T-helper 1 cell treated with Interleukin-12 subunit alpha and Interleukin-12 subunit beta and Interleukin-4 antibody, amounts not matched to agents 30 ng/mL and 1 ng/mL, for 36 hours (primary cell): ENCODE measurements around the gene FAM199X. TPM values are rescaled to one million over a fixed set of nuclear protein-coding genes. Genes with fewer than 3 reads are reported as not detected.

Experiments
- intact Hi-C: fragments of 100-400 bp; cut with micrococcal nuclease; formaldehyde crosslinking; loops from one replicate; pipeline ENCODE4 v1.15.1; 2024
- total RNA-seq: library from RNA; stranded (reverse); gene quantifications from 2 replicates; pipeline ENCODE4 v1.2.3, GENCODE V29; 2022

Gene FAM199X
- 13.4 and 14.0 TPM in 2 replicates for total RNA-seq

DNA sequence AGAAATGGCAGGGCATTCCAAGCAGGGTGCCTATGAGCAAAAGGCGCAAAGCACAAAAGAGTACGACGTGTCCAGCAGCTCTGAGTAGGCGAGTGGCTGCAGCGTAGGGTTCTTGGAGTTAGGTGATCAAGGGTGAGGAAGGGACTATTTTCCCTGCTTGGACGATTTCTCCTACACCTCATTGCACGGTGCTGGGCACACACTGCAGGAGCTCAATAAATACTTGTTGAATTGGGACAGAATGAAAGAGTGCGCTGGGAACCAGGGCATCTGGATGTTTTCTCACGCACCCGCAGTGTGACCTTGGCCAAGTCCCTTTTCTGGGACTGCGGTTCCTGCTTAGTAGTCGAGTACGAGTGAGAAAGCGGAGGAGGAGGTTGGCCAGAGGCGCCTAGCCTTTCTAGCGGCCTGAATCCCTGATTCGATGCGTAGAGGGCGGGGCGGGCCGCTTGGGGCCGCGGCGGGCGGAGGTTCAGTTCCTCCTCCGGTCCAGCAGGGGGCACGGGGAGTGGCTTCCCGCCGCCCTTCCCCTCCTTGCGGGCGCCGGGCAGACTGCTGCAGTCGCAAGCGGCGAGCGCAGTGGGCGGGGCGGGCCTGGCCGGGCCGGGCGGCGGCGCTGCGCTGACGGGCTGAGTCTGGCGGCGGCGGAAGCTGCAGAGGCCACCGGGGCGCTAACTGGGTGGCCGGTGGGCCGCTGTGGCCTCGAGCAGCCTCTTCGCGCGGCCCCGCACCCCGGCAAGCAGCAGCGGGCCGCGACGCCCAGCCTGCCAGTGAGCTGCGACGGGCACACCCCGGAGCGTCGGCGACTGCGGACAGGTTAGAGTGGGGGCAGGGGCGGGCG is at the start of gene FAM199X:
Gene FAM199X, plus strand, starts transcription at position 560 of the 841 bp plus-strand sequence. CDS start 333 bp downstream, outside the sequence.
- intact Hi-C loops, result loop anchor here (1.0 to 2.0 kb wide), 4 partner anchors 9 to 479 kb away; partner anchors contain the start of genes MORF4L2, SLC25A53 and ZCCHC18

DNA sequence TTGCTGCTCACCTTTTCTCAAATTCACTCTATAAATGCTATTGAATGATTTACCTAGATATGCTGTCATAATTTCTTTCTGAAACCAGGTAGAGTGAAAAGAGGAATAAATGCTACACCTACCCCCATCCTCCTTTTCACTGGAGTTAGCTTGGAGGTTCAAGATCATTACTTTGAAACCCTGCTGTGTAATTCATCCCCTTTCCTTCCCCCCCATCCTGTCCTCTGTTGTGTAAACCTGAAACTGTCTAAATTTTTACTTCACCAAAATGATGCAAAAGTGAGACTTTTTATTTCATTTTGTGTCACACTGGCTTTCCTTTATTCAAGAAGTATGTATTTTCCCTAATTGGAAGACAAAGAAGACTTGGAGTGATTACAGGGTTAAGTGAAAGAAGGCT is 48.5 kb upstream of the FAM199X start:
- intact Hi-C loops, result no loop called here

DNA sequence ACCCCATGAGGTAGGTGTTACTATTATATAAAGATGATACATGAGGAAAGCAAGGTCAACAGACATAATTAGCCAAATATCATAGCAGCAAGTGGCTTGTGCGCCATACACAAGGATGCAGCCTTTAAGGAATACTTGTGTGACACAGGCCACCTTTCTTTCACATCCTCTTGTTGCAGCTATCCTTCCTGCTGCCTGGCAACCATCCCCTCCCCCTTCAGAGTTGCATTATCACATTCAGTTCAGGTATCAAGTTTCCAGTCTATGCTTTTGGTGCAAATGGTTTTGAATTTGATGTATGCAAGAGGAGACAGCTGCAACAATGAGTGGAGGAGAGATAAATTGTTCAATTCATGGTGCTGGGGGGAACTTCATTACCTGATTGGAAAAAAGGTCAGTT is 47.5 kb upstream of the FAM199X start:
- intact Hi-C loops, result no loop called here

DNA sequence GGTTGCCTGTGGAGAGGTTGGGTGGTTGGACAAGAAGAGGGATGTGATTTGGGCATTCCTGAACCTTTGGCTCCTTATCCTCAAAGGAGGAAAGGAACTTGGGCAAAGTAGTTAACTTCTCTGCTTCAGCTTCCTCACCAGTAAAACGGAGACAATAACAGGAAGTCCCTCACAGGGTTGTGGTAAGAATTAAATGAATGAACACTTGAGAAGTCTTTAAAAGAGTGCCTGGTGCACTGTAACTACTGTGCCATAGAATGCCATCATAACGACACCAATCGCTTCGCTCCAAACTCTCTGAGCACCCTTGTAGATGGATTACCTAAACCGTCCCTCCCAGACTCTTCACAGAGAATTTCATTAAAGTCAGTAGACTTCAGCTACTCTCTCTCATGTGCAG is 43.4 kb upstream of the FAM199X start:
- intact Hi-C loops, result loop anchor here (2.0 kb wide), 1 partner anchor 14 kb away; no protein-coding TSS in a partner anchor

DNA sequence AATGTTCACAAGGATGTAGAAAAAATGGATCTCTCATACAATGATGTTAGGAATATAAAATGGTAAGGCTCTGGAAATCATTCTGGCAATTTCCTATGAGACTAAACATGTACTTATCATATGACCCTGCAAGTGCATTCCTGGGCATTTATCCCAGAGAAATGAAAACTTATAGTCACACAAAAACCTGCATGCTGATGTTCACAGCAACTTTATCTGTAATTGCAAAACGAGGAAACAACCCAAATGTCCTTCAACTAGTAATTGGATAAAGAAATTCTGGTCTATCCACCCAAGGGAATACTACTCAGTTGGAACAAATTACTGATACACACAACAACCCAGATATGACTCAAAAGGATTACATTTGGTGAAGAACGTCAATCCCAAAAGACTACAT is 39.4 kb upstream of the FAM199X start:
- intact Hi-C loops, result no loop called here

DNA sequence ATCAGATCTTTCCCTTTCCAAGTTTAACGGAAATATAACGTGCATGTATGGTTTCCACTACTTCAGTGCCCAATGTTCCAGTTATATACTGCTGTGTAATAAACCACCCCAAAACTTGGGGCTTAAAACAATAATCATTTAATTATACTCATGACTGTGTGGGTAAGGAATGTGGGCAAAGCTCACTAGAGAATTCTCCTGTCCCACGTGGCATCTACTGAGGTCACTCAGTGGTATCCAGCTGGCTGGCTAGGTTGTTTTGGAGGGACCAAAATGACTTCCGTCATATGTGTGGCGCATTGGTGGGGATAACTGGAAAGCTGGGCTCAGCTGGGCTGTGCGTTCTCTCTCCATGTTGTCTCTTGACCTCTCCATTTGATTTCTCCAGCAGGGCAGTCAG is 35.4 kb upstream of the FAM199X start:
- intact Hi-C loops, result no loop called here

DNA sequence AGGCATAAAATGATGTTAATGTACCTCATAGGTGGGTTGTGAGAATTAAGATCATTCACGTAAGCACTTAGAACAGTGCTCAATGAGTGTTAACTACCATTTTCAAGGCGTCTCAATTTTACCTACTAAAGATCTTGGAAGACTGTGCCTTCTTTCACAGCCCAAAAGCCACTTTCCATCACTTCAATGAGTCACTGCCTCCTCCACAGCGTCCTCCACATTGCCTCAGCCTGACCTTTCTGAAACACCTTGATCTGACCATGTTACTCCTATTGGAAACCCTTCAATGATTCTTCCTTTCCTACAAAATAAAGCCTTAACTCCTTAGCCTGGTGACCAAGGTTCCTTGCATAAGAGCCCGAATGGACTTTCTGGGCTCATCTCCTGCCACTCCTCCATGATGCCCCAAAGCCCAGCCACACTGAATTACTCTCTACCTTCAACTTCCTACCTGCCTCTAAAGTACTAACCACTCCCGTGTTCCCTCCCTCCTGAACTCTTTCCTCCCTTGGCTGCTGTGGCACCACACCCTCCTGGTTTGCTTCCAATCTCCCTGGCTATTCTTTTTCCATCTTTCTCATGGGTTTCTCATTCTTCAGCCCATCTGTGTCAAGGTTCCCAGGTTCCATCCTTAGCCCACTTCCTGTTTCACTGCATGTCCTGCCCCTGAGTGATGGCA is 31.5 kb upstream of the FAM199X start:
- intact Hi-C loops, result no loop called here

DNA sequence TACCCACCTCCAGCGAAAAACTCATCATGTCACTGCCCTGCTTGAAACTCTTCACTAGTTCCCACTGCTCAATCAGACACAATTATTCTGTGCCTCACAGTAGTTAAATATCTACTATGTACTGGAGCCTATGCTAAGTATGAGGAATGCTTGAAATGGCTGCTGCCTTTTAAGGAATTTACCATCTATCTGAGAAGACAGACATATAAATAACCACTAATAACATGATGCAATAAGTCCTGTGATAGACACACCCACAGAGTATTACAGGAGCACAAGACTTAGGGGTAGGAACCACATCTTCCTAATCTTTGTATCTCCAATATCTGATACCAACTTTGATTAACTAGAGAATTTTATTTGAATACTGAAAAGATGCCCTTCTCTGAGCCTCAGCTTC is 30.6 kb upstream of the FAM199X start:
- intact Hi-C loops, result loop anchor here (1.0 to 2.0 kb wide), 6 partner anchors 13 to 290 kb away; partner anchors contain the start of gene SLC25A53

DNA sequence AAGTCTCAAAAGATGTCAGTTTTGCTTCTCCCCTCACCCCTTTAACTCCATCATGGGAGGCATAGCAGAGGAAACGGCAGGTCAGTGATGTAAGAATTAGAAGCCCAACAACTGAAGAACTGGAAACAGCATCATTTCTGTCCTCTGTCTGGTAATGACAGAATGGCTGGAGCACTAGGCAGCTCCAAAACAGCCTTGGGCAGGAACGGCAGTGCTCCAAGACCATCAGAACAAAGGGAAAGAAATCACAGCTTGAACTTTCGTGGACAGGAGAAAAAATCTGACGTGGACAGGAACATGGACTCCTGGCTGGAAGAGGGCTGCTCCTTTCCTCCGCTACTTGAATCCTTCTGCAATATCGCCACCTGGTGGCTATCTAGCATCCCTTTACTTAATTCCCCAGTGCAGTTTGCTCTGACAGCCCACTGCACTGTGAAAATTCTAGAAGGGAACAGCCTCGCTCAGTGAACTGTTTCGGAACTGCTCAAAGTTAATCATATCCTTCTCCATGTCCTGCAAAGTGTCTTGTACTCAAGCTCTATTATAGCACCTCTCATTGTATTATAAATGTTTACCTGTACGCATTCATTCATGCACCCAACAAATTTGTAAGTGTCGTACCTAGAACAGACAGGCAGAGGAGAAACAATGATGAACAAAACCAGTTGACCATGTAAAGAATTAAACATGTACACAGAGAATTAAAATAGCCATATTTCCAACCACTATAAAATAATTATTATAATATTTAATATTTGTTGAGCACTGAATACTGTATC is 29.8 kb upstream of the FAM199X start:
- intact Hi-C loops, result loop anchor here (1.0 to 2.0 kb wide), 6 partner anchors 14 to 291 kb away; partner anchors contain the start of gene SLC25A53

DNA sequence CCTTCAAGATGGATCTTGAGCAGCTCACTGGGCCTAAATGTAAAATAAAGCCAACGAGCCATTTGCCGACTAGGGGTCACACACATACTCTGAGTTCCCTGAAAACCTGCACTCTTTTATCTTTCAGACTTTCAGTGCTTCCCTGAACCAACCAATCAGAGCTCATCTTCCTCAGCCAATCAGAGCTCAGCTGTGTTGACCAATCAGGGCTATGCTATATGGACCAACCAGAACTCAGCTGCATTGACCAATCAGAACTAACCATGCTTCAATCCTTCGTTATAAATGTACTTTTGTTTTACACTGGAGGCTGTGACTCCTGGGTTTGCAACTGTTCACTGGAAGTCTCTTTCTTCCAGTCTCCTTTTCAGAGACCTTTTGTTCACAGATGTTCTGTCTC is 28.8 kb upstream of the FAM199X start:
- intact Hi-C loops, result loop anchor here (2.0 kb wide), 2 partner anchors 15 to 19 kb away; partner anchors contain the start of gene SLC25A53

DNA sequence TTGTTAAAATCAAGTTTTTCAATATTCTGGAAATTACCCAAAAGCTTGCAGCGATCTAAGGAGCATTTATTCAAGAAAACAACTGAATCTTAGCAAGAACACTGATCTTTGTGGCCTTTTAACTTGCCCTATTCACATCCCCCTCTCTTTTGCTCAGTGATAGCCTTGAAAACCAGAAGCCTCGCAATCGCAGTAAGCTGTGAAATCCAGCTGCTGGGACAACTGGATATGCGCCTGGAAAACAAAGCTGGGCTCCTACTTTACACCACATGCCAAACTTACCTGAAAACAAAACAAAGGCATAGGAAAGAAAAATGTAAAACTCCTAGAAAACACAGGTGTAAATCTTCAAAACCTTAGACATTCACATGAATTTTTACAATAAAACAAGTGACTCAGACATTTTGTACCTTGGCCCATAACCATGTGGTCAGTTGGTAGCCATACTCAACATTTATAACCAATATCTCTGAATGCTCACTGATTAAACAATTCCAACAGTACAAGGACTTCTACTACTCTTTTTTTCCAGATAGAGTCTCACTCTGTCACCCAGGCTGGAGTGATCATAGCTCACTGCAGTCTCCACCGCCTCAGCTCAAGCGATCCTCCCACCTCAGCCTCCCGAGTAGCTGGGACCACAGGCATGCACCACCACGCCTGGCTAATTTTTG is 25.0 kb upstream of the FAM199X start:
- intact Hi-C loops, result no loop called here

DNA sequence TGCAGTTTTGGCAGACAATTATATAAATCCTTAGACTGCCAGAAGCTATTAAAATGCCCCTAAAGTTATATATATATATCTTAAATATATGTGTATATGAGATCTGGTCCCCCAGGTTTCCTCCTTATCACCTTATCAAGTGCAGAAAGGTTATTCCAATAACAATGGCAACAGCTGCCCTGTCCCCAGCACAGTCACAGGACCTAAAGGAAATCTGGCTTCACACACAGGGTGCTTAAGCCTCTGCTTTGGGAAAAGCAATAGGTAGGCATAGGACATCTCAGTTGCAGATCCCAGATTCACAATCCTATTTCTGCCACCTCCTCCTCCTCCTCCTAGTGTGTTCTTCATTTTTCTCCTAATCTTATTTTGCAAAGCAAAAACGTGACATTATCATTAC is 15.2 kb upstream of the FAM199X start:
- intact Hi-C loops, result no loop called here

DNA sequence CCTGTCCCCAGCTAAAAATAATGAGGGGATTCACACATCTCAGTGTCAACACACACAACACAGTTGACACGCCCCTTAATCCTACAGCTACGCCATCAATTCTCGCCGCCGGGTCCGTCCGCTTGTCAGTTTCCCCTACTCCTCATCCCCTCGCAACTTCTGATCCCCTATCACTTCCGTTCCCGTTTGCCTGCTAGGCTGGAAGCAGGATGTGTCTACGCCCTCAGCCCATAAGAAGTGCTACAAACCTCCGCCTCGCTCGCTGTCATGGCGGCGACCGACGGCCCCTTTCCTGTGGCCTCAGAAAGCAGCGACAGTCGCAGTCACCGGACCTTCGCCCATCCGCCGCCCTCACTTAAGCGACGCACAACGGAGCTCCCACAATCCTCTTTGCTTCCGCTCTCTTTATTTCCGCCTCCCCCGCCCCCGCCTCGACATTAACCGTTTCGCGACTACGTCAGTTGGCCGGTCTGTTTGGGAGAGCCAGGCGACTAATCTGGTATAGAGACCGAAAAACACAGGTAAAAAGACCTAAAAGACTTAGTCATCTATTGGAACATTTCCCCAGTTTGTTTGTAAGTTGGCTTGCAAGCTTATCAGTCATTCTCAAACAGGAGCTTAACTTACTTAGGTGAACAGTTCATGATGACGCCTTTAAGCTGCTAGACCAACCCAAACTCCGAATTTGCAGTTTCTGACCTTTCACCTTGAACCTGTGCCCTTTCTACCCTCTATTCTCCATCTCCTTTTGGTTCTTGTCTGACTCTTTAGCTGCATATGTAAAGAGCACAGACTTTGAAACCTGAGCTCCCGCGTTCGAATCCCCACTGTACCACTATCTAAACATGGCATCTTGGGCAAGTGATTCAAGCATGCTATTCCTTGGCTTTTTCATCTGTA is 9.4 kb upstream of the FAM199X start, which contains the start of gene SLC25A53:
Gene SLC25A53, minus strand, starts transcription at position 380 of the 900 bp plus-strand sequence. CDS start 51,752 bp downstream, outside the sequence.
- intact Hi-C loops, result loop anchor here (1.0 to 2.0 kb wide), 6 partner anchors 9 to 471 kb away; partner anchors contain the start of genes FAM199X, MORF4L2 and ZCCHC18

DNA sequence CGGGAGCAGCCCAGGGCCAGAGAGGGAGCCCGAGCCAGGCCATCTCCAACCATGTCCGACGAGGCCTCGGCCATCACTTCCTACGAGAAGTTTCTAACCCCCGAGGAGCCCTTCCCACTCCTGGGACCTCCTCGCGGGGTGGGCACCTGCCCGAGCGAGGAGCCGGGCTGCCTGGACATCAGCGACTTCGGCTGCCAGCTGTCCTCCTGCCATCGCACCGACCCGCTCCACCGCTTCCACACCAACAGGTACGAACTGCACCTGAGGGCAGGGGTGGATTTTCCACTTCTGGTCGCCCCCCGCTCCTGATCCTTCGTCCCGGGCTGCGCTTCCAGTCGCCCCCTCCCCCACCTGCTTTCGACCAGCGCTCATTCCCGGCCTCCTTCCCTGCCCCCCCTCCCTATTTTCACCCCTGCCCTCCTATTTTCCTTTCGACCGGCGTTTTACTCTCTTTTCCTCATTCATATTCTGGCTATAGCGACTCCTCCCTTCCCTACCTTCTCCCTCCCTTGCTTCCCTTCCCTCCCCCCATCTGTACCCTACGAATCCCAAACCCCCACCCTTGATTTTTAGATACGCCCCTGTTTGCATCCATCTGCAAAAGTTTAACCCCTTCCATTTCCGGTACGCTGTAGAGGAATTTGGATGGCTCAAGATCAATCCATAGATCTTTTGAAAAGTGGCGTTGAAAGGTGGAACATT is 633 bp downstream of the FAM199X start:
- intact Hi-C loops, result loop anchor here (1.0 to 2.0 kb wide), 4 partner anchors 10 to 480 kb away; partner anchors contain the start of genes MORF4L2, SLC25A53 and ZCCHC18

DNA sequence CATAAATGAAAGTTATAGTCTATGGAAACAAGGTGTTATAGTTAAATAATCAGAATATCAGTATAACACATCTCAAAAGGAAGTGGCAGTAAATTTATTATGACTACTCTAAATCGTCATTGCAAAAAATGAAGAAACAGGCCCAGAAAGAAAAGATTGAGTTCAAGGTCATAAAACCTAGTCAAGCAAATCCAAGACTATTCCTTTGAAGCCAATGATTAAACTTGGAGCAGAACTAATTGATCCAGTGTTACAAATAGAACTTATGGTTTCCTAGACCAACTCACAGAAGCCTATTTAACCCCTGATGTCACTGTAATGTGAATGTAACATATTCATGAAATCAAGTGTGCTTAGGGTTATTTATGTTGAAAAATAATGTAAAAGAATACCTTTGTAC is 1.9 kb downstream of the FAM199X start:
- intact Hi-C loops, result no loop called here

DNA sequence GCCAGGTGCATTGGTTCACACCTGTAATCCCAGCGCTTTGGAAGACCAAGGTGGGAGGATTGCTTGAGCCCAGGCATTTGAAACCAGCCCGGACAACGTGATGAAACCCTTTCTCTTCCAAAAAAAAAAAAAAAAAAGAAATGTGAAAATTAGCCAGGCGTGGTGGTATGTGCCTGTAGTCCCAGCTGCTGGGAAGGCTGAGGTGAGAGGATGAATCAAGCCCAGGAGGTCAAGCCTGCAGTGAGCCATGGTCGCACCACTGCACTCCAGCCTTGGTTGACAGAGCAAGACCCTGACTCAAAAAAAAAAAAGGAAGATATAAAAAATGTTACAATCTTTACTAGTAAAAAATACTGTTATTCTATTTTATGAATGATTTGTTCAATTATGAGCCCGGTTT is 5.9 kb downstream of the FAM199X start:
- intact Hi-C loops, result no loop called here

DNA sequence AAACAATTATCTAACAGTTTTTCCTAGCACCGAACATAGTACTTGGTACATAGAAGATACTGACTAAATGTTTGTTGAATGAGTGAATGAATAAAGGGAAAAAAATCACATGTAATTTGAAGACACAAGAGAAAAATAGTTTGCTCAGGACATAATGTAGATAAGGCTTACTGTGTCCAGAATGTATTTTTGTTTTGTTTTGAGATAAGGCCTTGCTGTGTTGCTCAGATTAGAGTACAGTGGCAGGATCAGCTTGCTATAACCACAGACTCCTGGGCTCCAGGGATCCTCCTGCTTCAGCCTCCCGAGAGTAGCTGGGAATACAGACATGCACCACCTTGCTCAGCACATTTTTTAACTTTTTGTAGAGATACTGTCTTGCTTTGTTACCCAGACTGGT is 6.5 kb downstream of the FAM199X start:
- intact Hi-C loops, result no loop called here

DNA sequence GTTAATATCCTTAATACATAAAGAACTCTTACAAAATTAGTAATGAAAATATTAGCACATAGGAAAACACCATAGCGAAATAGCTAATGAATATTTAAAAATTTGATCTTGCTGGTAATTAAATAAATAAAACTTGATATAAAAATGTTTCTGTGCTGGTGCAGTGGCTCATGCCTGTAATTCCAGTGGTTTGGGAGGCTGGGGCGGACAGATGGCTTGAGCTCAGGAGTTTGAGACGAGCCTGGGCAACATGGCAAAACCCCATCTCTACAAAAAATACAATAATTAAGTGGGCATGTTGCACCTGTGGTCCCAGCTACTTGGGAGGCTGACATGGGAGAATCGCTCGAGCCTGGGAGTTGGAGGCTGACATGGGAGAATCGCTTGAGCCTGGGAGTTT is 7.6 kb downstream of the FAM199X start:
- intact Hi-C loops, result no loop called here

DNA sequence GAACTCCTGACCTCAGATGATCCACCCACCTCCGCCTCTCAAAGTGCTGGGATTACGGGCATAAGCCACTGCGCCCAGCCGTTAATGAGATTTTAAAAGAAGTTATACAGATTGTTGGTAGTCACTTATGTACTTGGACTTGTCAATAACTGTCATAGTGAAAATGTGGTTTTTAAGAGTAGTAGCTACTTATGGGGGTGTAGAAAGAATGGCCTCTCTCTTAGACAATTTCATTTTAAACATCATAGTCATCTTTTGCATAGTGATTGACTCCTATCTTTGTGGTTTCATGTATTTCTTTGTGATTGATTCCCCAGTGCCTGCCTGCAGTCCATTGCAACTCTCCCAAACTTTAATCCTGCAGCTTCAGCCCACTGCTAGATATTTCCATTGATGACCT is 17.4 kb downstream of the FAM199X start:
- intact Hi-C loops, result no loop called here
